ENCODE data around the gene NRAP. TPM values are rescaled to one million over a fixed set of nuclear protein-coding genes. Genes with fewer than 3 reads are reported as not detected.

NRAP gene
- total RNA-seq, 4 donors from 2014 or later: 0.16 to 12.3 (median 1.1) TPM; not detected in 1

GRCh38 chr10:113647812-113648211 lies 16.0 kb downstream of the NRAP start:
- Histone ChIP-seq H3K4me3 (no peak overlapping the region), H3K4me1 (peaks cover 0 to 23% (median 9%) of the 10 kb centered on the region in 4 donors), H3K27ac (no peak overlapping the region), H3K9me3 (no peaks in the 10 kb centered on the region), H3K27me3 (no peaks in the 10 kb centered on the region), H3K36me3 (no peaks in the 10 kb centered on the region)
- in situ Hi-C loops (cut with MboI; ENCODE audit: low pct_ligation_motif_present in 1 of 4, low pct_unique_long_range_greater_than_20kb in 1 of 4, low sequenced_read_pairs in 3 of 4) (no loop called here), intact Hi-C loops (cut with DNase I; ENCODE audit: low total_unique reads) (no loop called here)
- TF ChIP-seq CTCF (IDR thresholded peaks at IDR 0.05): no peak
- TF ChIP-seq POLR2AphosphoS5 (IDR thresholded peaks at IDR 0.05): no peak
- TF ChIP-seq EP300 (IDR thresholded peaks at IDR 0.05; ENCODE audit: low read depth): no peak
- TF ChIP-seq POLR2A (IDR thresholded peaks at IDR 0.05): no peak
- 75% methylated on average over 3 of the region's 3 CpGs; no CpG with 5 or more reads in 1 of the 2 donors for WGBS, 2 donors (ENCODE audit: low coverage in 1 of 2)
- DNase-seq: no peak

GRCh38 chr10:113646336-113647201 lies 17.3 kb downstream of the NRAP start:
- Histone ChIP-seq H3K4me3 (no peak overlapping the region), H3K27me3 (no peaks in the 10 kb centered on the region), H3K4me1 (peaks cover 0 to 24% (median 11%) of the 10 kb centered on the region in 4 donors), H3K36me3 (no peaks in the 10 kb centered on the region), H3K27ac (no peak overlapping the region), H3K9me3 (no peaks in the 10 kb centered on the region)
- no peak for DNase-seq
- TF ChIP-seq POLR2AphosphoS5 (IDR thresholded peaks at IDR 0.05) (no peak), CTCF (IDR thresholded peaks at IDR 0.05) (no peak), EP300 (IDR thresholded peaks at IDR 0.05; ENCODE audit: low read depth) (no peak), POLR2A (IDR thresholded peaks at IDR 0.05) (no peak)
- 75 to 91% methylated on average over 9 to 10 of the region's 10 CpGs for WGBS, 2 donors (ENCODE audit: low coverage in 1 of 2)
- intact Hi-C loops (cut with DNase I; ENCODE audit: low total_unique reads): no loop called here
- in situ Hi-C loops (cut with MboI; ENCODE audit: low pct_ligation_motif_present in 1 of 4, low pct_unique_long_range_greater_than_20kb in 1 of 4, low sequenced_read_pairs in 3 of 4): no loop called here

- Histone ChIP-seq H3K4me1 (peaks cover 0 to 24% (median 11%) of the 10 kb centered on the region in 4 donors), H3K36me3 (no peaks in the 10 kb centered on the region), H3K27ac (peak overlapping the region; percentile 3 to 68 (median 43)), H3K9me3 (no peaks in the 10 kb centered on the region), H3K27me3 (no peaks in the 10 kb centered on the region), H3K4me3 (no peak overlapping the region)
- in situ Hi-C loops (cut with MboI; ENCODE audit: low pct_ligation_motif_present in 1 of 4, low pct_unique_long_range_greater_than_20kb in 1 of 4, low sequenced_read_pairs in 3 of 4): no loop called here
- intact Hi-C loops (cut with DNase I; ENCODE audit: low total_unique reads): no loop called here
- no peak for TF ChIP-seq POLR2AphosphoS5 (IDR thresholded peaks at IDR 0.05)
- TF ChIP-seq POLR2A (IDR thresholded peaks at IDR 0.05): no peak
- no peak for TF ChIP-seq EP300 (IDR thresholded peaks at IDR 0.05; ENCODE audit: low read depth)
- TF ChIP-seq CTCF (IDR thresholded peaks at IDR 0.05): no peak
- WGBS, 2 donors (ENCODE audit: low coverage in 1 of 2): 25 to 27% methylated on average over 4 to 7 of the region's 7 CpGs
- DNase-seq: peak; percentile 36
Measured at GRCh38 chr10:113644185-113645120, 19.4 kb downstream of the NRAP start.

GRCh38 chr10:113643183-113643582 lies 20.7 kb downstream of the NRAP start:
- in situ Hi-C loops (cut with MboI; ENCODE audit: low pct_ligation_motif_present in 1 of 4, low pct_unique_long_range_greater_than_20kb in 1 of 4, low sequenced_read_pairs in 3 of 4): no loop called here

More at GRCh38 chr10:113643183-113643582, 20.7 kb downstream of the NRAP start:
- intact Hi-C loops (cut with DNase I; ENCODE audit: low total_unique reads): no loop called here
- DNase-seq: no peak
- Histone ChIP-seq H3K27ac (peak overlapping the region in 2 of 4 donors; percentile 28 to 68), H3K36me3 (no peaks in the 10 kb centered on the region), H3K4me3 (no peak overlapping the region), H3K27me3 (no peaks in the 10 kb centered on the region), H3K9me3 (no peaks in the 10 kb centered on the region), H3K4me1 (peaks cover 0 to 24% (median 11%) of the 10 kb centered on the region in 4 donors)
- WGBS, 2 donors (ENCODE audit: low coverage in 1 of 2): 29 to 37% methylated on average over 4 of the region's 4 CpGs
- TF ChIP-seq CTCF (IDR thresholded peaks at IDR 0.05): no peak
- TF ChIP-seq POLR2A (IDR thresholded peaks at IDR 0.05): no peak
- TF ChIP-seq POLR2AphosphoS5 (IDR thresholded peaks at IDR 0.05): no peak
- no peak for TF ChIP-seq EP300 (IDR thresholded peaks at IDR 0.05; ENCODE audit: low read depth)

Measured in transverse colon (tissue), 4 donors.